ENCODE measurements around the gene CSN3. TPM values are rescaled to one million over a fixed set of nuclear protein-coding genes. Genes with fewer than 3 reads are reported as not detected.

CSN3 gene
- total RNA-seq, 4 donors from 2014 or later, result not detected

- no peak for TF ChIP-seq POLR2A (IDR thresholded peaks at IDR 0.05; ENCODE audit: low read depth)
- TF ChIP-seq EP300 (IDR thresholded peaks at IDR 0.05), result no peak
- no peak for TF ChIP-seq POLR2AphosphoS5 (IDR thresholded peaks at IDR 0.05)
- TF ChIP-seq CTCF (IDR thresholded peaks at IDR 0.05), result no peak
- H3K27ac ChIP-seq (replicated peaks in 1 of 4), result no peak overlapping the region
- WGBS, result 11% methylated on average over 3 of the region's 3 CpGs
- H3K36me3 ChIP-seq, result no peaks in the 10 kb centered on the region
- no peaks in the 10 kb centered on the region for H3K27me3 ChIP-seq
- no peak for DNase-seq (ENCODE audit: extremely low spot score)
- peaks cover 0 to 12% (median 4%) of the 10 kb centered on the region in 4 donors for H3K4me1 ChIP-seq
- no peak overlapping the region for H3K4me3 ChIP-seq
- H3K9me3 ChIP-seq, result no peaks in the 10 kb centered on the region
- intact Hi-C loops (cut with DNase I), result no loop called here
These were observed 3.1 kb upstream of the CSN3 start for GRCh38 chr4:70239131-70239883.

GRCh38 chr4:70239884-70240591 lies 2.4 kb upstream of the CSN3 start:
- peaks cover 0 to 12% (median 4%) of the 10 kb centered on the region in 4 donors for H3K4me1 ChIP-seq
- intact Hi-C loops (cut with DNase I), result no loop called here

GRCh38 chr4:70243091-70243490 lies 694 bp downstream of the CSN3 start:
- WGBS, result 70% methylated on average over 4 of the region's 4 CpGs
- no peak overlapping the region for H3K4me3 ChIP-seq
- no peak overlapping the region for H3K27ac ChIP-seq (replicated peaks in 1 of 4)
- H3K27me3 ChIP-seq, result no peaks in the 10 kb centered on the region
- H3K4me1 ChIP-seq, result peaks cover 0 to 5% (median 0%) of the 10 kb centered on the region in 4 donors
- no peak for DNase-seq (ENCODE audit: extremely low spot score)
- no peaks in the 10 kb centered on the region for H3K9me3 ChIP-seq
- TF ChIP-seq POLR2A (IDR thresholded peaks at IDR 0.05; ENCODE audit: low read depth), result no peak
- TF ChIP-seq POLR2AphosphoS5 (IDR thresholded peaks at IDR 0.05), result no peak
- TF ChIP-seq EP300 (IDR thresholded peaks at IDR 0.05), result no peak
- TF ChIP-seq CTCF (IDR thresholded peaks at IDR 0.05), result no peak
- H3K36me3 ChIP-seq, result no peaks in the 10 kb centered on the region
- intact Hi-C loops (cut with DNase I), result no loop called here

More at GRCh38 chr4:70239884-70240591, 2.4 kb upstream of the CSN3 start:
- WGBS, result 28% methylated on average over 5 of the region's 5 CpGs
- H3K27me3 ChIP-seq, result no peaks in the 10 kb centered on the region
- H3K4me3 ChIP-seq, result no peak overlapping the region
- no peak for TF ChIP-seq POLR2AphosphoS5 (IDR thresholded peaks at IDR 0.05)
- no peak overlapping the region for H3K27ac ChIP-seq (replicated peaks in 1 of 4)
- H3K36me3 ChIP-seq, result no peaks in the 10 kb centered on the region
- no peak for DNase-seq (ENCODE audit: extremely low spot score)
- no peaks in the 10 kb centered on the region for H3K9me3 ChIP-seq

- Histone ChIP-seq H3K27ac (replicated peaks in 1 of 4) (no peak overlapping the region), H3K9me3 (no peaks in the 10 kb centered on the region), H3K4me3 (no peak overlapping the region), H3K27me3 (no peaks in the 10 kb centered on the region), H3K36me3 (no peaks in the 10 kb centered on the region), H3K4me1 (no peaks in the 10 kb centered on the region)
- DNase-seq (ENCODE audit: extremely low spot score), result no peak
- 74% methylated on average over 3 of the region's 3 CpGs for WGBS
- intact Hi-C loops (cut with DNase I), result no loop called here
- TF ChIP-seq EP300 (IDR thresholded peaks at IDR 0.05) (no peak), POLR2A (IDR thresholded peaks at IDR 0.05; ENCODE audit: low read depth) (no peak), CTCF (IDR thresholded peaks at IDR 0.05) (no peak), POLR2AphosphoS5 (IDR thresholded peaks at IDR 0.05) (no peak)
These were observed 9.0 kb downstream of the CSN3 start for GRCh38 chr4:70251250-70251944.

- DNase-seq (ENCODE audit: extremely low spot score), result no peak
- WGBS, result 83% methylated on average over 1 of the region's 1 CpG
- TF ChIP-seq POLR2A (IDR thresholded peaks at IDR 0.05; ENCODE audit: low read depth) (no peak), CTCF (IDR thresholded peaks at IDR 0.05) (no peak), POLR2AphosphoS5 (IDR thresholded peaks at IDR 0.05) (no peak), EP300 (IDR thresholded peaks at IDR 0.05) (no peak)
- intact Hi-C loops (cut with DNase I), result no loop called here
- Histone ChIP-seq H3K27me3 (no peaks in the 10 kb centered on the region), H3K4me3 (no peak overlapping the region), H3K27ac (replicated peaks in 1 of 4) (no peak overlapping the region), H3K4me1 (no peaks in the 10 kb centered on the region), H3K36me3 (no peaks in the 10 kb centered on the region), H3K9me3 (no peaks in the 10 kb centered on the region)
These were observed 9.5 kb downstream of the CSN3 start for GRCh38 chr4:70251945-70252277.

All from esophagus muscularis mucosa (tissue), 4 donors.